Thyroid gland (tissue), 4 donors: Measurements from ENCODE around the gene HEXB. TPM values are rescaled to one million over a fixed set of nuclear protein-coding genes. Genes with fewer than 3 reads are reported as not detected.

ENCODE experiments used
- DNase-seq, 2 donors: peaks; one replicate each; pipeline ENCODE4 v3.0.0-alpha.2; 2019
- H3K27ac ChIP-seq, 3 donors: fragments of 200-600 bp; sonication (generic); 1 replicate in 2 of 3; 2 replicates in 1 of 3; pipeline ENCODE4 v1.5.1; 2016 to 2019; ENCODE audit warnings: mild to moderate bottlenecking in 1 of 3, moderate library complexity in 1 of 3
- H3K27me3 ChIP-seq: fragments of 200-600 bp; sonication (generic); one replicate; pipeline ENCODE4 v1.5.1; 2019
- H3K36me3 ChIP-seq, 2 donors: fragments of 200-600 bp; sonication (generic); one replicate each; pipeline ENCODE4 v1.5.1; 2016 to 2019
- H3K4me1 ChIP-seq, 2 donors: fragments of 200-600 bp; sonication (generic); one replicate each; pipeline ENCODE4 v1.5.1; 2017 to 2019
- H3K4me3 ChIP-seq, 3 donors: fragments of 200-600 bp; sonication (generic); replicated peaks in 1 of 3; 1 replicate in 2 of 3; 2 replicates in 1 of 3; pipeline ENCODE4 v1.5.1; 2016; ENCODE audit warnings: mild to moderate bottlenecking in 1 of 3
- H3K9me3 ChIP-seq: fragments of 200-600 bp; sonication (generic); one replicate; pipeline ENCODE4 v1.5.1; 2017
- POLR2A ChIP-seq, 2 donors: fragments of 450-650 bp; IDR thresholded peaks; one replicate each; pipeline ENCODE4 v1.6.1; 2017; ENCODE audit warnings: antibody characterized with exemption in 2 of 2, mild to moderate bottlenecking in 2 of 2, moderate library complexity in 1 of 2
- WGBS, 2 donors: methylation state at CpG; one replicate each; pipeline ENCODE4 v1.1.5; 2017; 5-methylcytosine and 5-hydroxymethylcytosine counted together
- intact Hi-C: fragments of 100-400 bp; cut with DNase I; formaldehyde crosslinking; loops from one replicate; pipeline ENCODE4 v1.15.1; 2023
- total RNA-seq, 4 donors: library from RNA; depleted of rRNA; stranded (reverse); fragments of >200 nt; gene quantifications; one replicate each; pipeline ENCODE4 v1.2.3, GENCODE V29; 2016
- TF ChIP-seq, protein P1 (sequence below), 6 experiments: fragments of 200-600 bp in 3 of 6; fragments of 450-650 bp in 3 of 6; sonication (generic) in 3 of 6; IDR thresholded peaks; one replicate each; pipeline ENCODE4 v1.5.1; 2016 to 2019; ENCODE audit warnings: antibody characterized with exemption in 6 of 6, mild to moderate bottlenecking in 2 of 6, inconsistent platforms in 1 of 6, moderate library complexity in 1 of 6

HEXB gene
- total RNA-seq, 4 donors from 2014 or later: 141 to 264 (median 166) TPM

- no peak overlapping the region for H3K27ac ChIP-seq
- no peak for DNase-seq
- no peaks in the 10 kb centered on the region for H3K36me3 ChIP-seq
- H3K4me3 ChIP-seq: no peak overlapping the region
- H3K9me3 ChIP-seq: no peaks in the 10 kb centered on the region
- H3K4me1 ChIP-seq: no peaks in the 10 kb centered on the region
- intact Hi-C loops: no loop called here
- no peaks in the 10 kb centered on the region for H3K27me3 ChIP-seq
- WGBS, 2 donors: 60 to 62% methylated on average over 2 of the region's 2 CpGs
- TF ChIP-seq, protein P1, sequence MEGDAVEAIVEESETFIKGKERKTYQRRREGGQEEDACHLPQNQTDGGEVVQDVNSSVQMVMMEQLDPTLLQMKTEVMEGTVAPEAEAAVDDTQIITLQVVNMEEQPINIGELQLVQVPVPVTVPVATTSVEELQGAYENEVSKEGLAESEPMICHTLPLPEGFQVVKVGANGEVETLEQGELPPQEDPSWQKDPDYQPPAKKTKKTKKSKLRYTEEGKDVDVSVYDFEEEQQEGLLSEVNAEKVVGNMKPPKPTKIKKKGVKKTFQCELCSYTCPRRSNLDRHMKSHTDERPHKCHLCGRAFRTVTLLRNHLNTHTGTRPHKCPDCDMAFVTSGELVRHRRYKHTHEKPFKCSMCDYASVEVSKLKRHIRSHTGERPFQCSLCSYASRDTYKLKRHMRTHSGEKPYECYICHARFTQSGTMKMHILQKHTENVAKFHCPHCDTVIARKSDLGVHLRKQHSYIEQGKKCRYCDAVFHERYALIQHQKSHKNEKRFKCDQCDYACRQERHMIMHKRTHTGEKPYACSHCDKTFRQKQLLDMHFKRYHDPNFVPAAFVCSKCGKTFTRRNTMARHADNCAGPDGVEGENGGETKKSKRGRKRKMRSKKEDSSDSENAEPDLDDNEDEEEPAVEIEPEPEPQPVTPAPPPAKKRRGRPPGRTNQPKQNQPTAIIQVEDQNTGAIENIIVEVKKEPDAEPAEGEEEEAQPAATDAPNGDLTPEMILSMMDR (IDR thresholded peaks at IDR 0.05): no peak
- no peak for TF ChIP-seq POLR2A (IDR thresholded peaks at IDR 0.05)
Measured at GRCh38 chr5:74665273-74665672, 19.8 kb upstream of the HEXB start.

GRCh38 chr5:74665816-74666215 is 19.2 kb upstream of the HEXB start:
- Histone ChIP-seq H3K27me3 (no peaks in the 10 kb centered on the region), H3K9me3 (no peaks in the 10 kb centered on the region), H3K4me1 (no peaks in the 10 kb centered on the region), H3K4me3 (no peak overlapping the region), H3K36me3 (no peaks in the 10 kb centered on the region), H3K27ac (no peak overlapping the region)
- intact Hi-C loops: no loop called here
- 74 to 76% methylated on average over 1 of the region's 1 CpG for WGBS, 2 donors
- DNase-seq: no peak
- TF ChIP-seq, protein P1 (IDR thresholded peaks at IDR 0.05): no peak
- TF ChIP-seq POLR2A (IDR thresholded peaks at IDR 0.05): no peak

DNA sequence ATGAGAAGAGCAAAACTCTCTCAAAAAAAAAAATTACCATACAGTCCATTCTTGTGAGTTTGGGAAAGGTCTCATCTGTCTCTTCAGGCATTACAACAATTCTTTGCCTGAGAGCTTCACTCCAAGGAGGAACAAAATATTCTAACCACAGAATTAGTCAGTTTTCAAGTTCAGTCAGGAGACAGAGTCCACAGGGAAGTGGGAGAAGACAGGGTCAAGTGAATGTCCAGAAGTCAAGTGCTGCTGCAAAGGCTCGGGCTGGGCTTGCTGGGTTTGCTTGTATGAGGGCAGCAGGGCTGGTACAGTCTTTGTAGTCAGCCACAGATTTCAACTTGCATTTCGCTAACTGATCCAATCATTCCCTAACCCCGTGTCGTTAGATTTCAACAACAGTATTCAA is 17.6 kb upstream of the HEXB start:
- Histone ChIP-seq H3K4me3 (no peak overlapping the region), H3K27me3 (no peaks in the 10 kb centered on the region), H3K36me3 (no peaks in the 10 kb centered on the region), H3K27ac (no peak overlapping the region), H3K4me1 (no peaks in the 10 kb centered on the region), H3K9me3 (no peaks in the 10 kb centered on the region)
- TF ChIP-seq POLR2A (IDR thresholded peaks at IDR 0.05): no peak
- TF ChIP-seq, protein P1 (IDR thresholded peaks at IDR 0.05): no peak
- WGBS, 2 donors: 74 to 82% methylated on average over 4 of the region's 4 CpGs
- DNase-seq: no peak
- intact Hi-C loops: no loop called here

DNA sequence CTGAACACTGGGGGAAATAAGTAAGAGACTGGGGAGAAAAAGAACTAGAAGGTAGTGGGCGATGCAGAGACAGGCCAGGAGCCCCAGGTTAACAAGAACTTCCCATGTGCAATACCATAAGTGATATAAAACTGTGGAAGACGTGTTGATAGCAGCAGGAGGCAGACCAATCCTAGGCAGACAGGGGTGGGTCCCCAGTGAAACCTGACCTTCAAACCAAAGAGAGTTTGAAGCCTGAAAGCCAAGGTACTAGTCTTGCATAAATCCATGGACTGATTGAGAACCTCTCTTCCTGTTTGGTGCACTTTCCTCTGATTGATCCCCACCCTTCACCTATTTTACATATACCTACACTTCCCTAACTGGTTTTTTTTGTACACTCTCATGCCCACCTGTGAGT is 15.2 kb upstream of the HEXB start:
- no peak for DNase-seq
- Histone ChIP-seq H3K36me3 (no peaks in the 10 kb centered on the region), H3K4me3 (no peak overlapping the region), H3K4me1 (peaks cover 0 to 3% of the 10 kb centered on the region in 2 donors), H3K27ac (no peak overlapping the region), H3K27me3 (no peaks in the 10 kb centered on the region), H3K9me3 (no peaks in the 10 kb centered on the region)
- TF ChIP-seq POLR2A (IDR thresholded peaks at IDR 0.05): no peak
- TF ChIP-seq, protein P1 (IDR thresholded peaks at IDR 0.05): no peak
- intact Hi-C loops: no loop called here
- 85 to 95% methylated on average over 2 of the region's 2 CpGs for WGBS, 2 donors

DNA sequence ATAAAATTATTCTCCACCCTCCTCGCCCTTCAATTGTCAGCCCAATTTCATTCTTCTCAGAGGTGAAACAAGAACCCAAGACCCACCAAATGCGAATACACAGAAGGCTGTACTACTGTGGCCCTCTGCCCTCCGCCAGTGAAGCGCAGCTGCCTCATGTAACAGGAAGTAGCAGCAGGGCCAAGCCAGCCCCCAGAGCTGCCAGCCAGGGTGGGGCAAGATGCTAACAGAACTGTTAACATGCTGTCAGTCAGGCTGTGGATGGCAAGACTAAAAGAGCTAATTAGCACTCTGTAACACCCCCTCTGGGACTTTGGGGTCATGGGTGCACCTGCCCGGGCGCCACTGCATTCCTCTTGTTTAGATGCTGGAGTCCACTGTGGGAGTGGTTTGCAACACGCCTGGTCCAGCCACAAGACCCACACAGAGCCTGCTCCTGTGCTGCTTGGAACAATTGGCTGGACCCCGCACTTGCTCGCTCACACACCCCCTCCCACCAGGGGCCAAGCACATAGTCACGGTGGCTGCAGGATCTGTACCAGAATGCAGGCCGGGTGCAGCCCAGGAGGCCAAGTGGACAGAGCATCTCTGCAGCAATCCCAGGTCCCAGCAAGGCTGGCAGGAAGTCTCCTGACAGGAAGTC is 14.5 kb upstream of the HEXB start:
- no peak for DNase-seq
- TF ChIP-seq, protein P1 (IDR thresholded peaks at IDR 0.05): no peak
- TF ChIP-seq POLR2A (IDR thresholded peaks at IDR 0.05): no peak
- WGBS, 2 donors: 91 to 92% methylated on average over 7 to 9 of the region's 11 CpGs
- Histone ChIP-seq H3K9me3 (no peaks in the 10 kb centered on the region), H3K27ac (no peak overlapping the region), H3K27me3 (no peaks in the 10 kb centered on the region), H3K4me3 (no peak overlapping the region), H3K36me3 (no peaks in the 10 kb centered on the region), H3K4me1 (peaks cover 0 to 3% of the 10 kb centered on the region in 2 donors)
- intact Hi-C loops: no loop called here
